Measurements from ENCODE around the gene CD164L2.

The CD164L2 gene

DNA sequence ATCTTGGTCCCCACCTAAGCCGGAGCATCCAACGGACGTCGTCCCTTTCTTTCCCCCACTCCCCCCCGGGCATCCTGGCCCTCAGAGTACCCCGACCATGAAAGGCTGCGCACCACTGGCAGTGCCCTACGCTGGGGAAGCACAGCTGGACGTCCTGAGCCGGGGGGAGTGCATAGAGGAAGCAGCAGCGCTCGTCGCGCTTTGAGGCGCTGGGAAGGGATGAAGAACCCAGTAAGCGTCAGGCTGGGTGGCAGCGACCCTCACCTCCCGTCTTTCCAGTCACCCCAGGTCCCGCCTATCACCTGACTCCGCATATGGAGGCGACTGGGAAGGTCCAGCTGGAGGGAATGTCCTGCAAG is 22.1 kb downstream of the CD164L2 start:
- DNase-seq = no peak

- DNase-seq = peak; percentile 50
Observed at GRCh38 chr1:27360159-27361043, 22.7 kb downstream of the CD164L2 start.

DNA sequence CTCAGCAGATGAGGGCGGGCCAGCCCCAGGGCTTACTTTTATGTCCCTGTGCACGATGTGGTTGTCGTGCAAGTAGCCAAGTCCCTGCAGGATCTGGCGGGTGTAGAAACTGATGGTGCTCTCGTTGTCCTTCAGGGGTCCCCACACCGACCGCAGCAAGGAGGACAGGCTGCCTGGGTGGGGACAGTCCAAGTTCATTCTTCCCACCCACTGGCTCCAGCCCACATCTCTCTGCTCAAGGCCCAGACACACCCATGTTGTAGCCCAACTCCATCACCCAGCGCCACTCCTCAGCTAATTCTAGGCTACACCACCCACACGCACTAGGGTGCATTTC is 23.3 kb downstream of the CD164L2 start:
- DNase-seq = no peak

DNA sequence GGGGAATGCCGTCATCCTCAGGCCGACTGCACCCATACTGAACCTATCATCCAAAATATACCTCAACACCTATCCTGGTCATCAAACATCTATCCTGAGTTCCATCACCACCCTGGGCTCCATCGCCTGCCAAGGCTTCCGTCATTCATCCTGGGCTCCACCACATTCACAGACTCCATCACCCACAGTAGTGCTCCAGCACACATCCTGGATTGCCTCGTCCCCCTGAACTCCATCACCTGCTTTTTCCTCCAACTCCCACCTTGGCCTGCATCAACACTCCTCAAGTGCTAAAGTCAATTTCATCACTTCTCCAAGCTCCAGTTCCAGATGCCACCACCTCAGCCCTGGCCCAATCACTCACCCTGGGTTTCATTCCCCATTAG is 24.2 kb downstream of the CD164L2 start:
- DNase-seq = no peak

DNA sequence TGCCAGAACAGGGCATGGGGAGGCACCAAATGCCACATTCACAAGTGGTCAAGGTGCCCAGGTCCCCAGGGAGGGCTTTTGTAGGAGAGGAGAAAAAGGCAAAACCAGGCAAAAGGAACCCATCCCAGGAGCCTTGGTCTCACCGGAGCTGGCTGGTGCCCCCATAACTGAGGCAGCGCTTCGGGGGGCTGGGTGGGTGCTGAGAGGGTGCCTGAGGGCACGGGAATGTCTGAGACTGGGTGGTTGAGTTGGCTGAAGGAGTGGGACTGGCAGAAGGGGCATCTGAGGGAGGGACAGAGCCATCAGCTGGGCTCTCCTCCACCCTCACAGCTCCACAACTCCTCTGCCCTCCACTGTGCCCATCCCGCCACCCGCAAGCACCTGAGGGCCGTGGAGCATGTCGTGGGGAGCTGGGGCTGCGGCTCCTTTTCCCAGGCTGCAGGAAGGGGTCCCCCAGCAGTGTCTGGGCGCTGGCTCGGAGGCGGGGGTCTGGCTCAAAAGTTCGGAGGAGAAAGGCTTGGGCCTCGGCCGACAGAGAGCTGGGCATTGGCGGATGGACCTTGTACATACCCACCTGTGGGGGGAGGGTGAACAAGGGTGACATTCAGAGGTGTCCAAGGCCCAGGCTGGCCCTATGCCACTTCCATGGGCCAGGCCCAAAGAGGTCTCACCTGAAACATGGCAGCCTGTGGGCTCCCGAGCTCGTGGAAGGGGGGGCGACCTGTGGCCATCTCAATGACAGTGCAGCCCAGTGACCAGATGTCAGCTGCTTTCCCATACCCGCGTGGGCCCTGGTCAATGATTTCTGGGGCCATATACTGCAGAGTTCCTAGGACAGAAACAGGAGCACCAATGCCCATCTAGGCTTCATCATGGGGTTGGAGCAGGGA is 24.9 kb downstream of the CD164L2 start:
- no peak for DNase-seq

DNA sequence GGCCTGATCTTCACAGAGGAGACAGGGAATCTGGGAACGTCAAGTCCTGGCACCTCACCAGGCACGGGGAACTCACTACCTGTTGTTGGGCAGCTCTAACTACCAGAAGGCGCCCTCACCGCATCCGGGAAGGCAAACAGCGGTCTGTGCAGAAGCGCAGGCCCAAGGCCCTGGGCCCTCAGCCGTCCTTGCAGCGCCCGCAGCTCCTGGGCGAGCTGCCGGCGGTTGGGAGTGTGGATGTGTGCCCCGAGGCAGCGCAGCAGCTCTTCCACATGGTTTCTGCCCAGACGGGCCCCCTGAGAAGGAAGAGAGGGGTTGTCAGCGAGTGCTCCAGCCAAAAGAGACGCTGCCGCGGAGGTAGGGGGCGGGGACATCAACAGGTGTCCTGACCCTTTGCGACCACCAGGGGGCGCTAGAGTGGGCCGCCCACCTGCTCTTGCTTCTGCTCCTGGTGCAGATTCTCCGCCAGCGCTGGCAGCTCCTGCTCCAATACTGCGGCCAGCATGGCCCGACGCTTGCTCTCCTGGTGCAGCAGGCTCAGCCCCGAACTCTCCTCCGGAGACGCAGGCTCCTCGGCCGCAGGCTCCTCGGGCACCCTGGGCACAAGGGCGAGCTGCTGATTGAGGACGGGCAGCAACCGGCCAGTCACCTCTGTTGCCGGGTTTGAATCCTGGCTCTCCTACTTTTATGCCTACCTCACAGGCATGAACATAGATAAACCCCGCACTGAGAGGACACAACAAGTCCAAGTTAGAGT is 25.7 kb downstream of the CD164L2 start:
- peak; percentile 85 for DNase-seq

- peak; percentile 51 for DNase-seq
Observed at GRCh38 chr1:27356619-27357280, 26.4 kb downstream of the CD164L2 start.

GRCh38 chr1:27356277-27356618 is 26.9 kb downstream of the CD164L2 start:
- DNase-seq = no peak

DNA sequence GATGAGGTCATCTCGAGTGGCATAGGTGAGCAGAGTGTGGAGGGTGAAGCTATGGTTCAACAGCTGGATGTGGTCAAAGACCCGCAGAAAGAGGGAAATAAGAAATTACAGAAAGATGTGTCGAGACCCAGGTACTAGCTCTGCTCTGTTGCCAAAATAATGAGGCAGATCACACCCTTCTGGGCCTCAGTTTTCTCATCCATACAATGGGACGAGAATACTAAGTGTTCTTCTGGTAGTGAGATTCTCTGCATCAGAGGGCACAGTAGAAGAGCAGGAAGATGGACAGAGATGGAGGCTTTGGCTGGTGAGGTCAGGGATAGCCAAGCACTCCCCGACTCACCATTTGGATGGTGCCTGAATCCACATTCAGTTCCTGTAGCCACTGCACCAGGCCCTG is 27.4 kb downstream of the CD164L2 start:
- DNase-seq = no peak

GRCh38 chr1:27353629-27354028 is 29.5 kb downstream of the CD164L2 start:
- DNase-seq = no peak

GRCh38 chr1:27353166-27353565 is 30.0 kb downstream of the CD164L2 start:
- no peak for DNase-seq

DNA sequence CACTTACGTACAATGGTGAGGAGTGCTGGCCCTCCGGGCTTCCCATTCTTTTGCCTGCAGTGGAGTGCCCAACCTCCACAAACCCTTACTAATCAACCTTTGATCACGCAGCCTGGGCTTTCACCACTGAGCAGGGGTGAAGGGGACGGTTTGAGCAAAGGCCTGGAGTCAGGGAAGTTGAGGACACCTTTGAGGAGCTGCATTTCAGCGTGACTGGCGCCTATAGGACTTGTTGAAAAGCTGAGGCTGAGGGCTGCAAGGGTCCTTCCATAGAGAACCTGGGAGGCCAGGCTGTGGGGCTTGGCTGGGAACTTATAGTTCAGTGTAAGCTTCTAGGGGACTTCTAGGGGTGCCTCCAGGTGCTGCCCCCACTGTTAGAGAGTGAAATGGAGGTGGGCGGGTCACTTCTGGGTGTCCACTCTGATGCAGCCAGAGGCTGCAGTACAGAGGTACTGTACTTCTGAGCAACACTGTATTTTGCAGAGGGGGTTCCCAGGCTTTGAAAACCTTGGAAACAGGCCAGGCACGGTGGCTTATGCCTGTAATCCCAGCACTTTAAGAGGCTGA is 31.5 kb downstream of the CD164L2 start:
- no peak for DNase-seq

DNA sequence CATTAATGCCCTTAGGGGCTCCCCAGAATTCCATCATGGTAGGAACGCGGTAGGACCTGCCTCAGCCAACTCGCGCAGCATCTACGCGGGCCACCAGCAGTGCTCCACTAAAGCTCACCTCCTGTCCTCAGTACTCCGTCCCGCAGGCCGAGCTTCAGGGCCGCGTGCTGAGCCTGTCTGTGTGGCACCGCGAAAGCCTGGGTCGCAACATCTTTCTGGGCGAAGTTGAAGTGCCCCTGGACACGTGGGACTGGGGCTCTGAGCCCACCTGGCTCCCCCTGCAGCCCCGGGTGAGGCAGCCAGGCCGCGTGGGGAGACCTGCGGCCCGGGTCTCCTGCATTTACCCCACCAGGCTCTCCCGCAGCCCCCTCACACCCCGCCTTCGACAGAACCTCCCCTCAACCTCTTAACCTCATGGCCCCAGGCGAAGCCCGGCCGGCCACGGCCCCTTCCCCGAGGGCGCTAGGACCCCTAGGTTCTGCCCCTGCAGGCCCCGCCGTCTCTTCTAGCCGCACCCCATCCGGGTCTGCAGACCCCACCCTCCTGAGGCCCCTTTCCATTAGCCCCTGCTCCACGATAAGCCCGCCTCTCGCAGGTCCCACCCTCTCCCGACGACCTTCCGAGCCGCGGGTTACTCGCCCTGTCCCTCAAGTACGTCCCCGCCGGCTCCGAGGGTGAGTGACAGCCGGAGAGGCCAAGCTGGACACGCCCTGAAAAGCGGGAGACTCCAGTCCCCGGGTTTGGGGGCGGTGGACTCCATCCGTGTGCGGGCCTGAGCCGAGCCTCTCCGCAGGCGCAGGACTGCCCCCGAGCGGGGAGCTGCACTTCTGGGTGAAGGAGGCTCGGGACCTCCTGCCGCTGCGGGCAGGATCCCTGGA is 32.2 kb downstream of the CD164L2 start:
- no peak for DNase-seq

DNA sequence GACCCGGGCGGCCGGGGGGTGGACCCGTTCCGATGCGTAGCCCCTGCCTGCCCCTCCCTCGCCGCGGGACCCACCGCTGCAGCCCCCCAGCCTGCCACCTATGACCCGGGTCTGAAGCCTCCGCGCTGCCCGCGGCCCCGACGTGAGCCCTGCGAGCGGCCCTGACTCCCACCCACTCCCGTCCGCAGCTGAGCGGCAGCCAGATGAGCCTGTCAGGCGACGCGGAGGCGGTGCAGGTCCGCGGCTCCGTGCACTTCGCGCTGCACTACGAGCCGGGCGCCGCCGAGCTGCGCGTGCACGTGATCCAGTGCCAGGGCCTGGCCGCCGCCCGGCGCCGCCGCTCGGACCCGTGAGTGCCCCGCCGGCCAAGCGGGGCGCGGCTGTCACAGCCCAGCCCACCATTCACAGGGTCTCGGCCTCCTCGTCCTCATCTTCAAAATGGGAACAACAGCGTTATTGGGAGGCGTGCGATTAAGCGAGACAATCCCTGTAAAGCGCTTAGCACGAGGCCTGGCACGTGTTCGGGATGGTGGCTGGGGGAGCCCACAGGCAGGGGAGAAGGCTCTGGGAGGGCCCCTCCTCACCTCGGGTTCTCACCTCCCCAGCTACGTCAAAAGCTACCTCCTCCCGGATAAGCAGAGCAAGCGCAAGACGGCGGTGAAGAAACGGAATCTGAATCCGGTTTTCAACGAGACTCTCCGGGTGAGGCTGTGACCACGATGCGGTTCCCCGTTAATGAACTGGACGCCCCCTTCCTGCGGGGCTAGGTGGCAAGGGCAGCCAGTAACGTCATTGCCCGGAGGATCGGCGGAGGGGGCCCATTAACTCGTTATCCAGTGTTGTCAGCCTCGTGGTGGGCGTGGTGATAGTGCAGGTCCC is 33.1 kb downstream of the CD164L2 start:
- DNase-seq = no peak

DNA sequence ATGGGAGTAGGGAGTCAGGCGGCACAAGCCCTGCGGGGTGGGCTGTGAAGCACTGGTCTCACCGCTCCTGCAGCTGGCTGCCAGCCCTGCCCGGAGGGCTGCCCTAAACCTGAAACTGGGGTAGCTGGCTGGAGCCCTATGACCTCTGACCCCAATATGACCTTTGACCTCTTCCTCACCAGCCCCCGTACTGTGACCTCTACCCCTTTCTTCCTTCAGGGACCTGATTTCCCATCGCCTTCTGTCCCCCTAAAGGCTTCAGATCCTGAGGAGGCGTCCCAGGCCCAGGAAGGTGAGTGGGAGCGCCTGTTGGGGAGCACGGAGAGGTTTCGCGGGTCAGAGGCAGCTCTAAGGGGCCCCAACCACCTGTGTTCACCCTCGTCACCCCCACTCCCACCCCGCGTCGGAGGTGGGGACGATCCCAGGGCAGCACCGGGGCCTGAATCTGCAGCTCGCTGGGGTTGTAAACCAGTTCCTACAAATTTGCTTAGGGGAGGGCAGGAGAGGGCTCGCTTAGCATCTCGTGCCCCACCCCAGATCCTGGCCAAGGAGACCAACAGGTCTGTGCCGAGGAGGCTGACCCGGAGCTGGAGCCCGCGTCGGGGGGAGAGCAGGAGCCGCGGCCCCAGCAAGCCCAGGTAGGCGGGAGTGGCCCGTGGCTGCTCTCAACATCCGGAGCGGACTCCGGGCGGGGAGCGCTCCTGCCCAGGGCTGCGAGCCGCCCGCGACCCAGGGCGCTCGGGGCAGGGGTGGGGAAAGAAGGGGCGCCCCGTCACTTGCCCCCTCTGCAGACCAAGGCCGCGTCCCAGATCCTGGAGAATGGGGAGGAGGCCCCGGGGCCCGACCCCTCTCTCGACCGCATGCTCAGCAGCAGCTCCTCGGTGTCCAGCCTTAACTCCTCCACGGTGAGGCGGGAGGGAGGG is 34.0 kb downstream of the CD164L2 start:
- DNase-seq = no peak

DNA sequence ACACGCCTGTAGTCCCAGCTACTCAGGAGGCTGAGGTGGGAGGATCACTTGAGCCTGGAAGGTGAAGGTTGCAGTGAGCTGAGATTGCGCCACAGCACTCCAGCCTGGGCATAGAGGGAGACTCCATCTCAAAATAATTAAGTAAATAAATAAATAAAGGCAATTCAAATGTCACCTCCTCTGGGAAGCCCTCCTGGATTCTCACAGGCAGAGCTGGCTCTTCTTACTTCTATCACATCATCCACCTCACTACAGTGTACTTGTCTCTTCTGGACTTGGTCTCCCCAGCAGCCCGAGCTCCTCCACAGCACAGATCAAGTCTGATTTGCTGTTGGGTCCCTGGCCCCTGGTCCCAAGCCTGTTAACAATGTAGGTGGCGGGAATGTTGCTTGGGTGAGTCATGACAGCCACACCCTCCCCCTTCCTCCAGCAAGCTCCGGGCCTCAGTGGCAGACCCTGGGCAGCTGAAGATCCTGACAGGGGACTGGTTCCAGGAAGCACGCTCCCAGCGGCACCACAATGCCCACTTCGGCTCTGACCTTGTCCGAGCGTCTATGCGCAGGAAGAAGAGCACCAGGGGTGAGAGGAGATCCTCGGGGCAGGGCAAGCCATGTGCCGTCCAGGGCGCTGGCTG is 36.0 kb downstream of the CD164L2 start:
- no peak for DNase-seq

DNA sequence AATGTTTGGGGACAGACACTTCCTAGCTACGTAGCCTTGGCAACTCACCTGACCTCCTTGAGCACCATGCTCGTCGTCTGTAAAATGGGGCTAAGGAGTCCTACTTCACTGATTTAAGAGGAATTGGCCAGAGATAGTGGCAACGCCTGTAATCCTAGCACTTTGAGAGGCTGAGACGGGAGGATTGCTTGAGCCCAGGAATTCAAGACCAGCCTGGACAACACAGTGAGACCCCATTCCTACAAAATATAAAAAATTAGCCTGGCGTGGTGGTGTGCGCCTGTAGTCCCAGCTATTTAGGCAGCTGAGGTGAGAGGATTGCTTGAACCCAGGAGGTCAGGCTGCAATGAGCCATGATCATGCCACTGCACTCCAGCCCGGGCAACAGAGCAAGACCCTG is 36.8 kb downstream of the CD164L2 start:
- DNase-seq = no peak

- DNase-seq = no peak
Observed at GRCh38 chr1:27345272-27345671, 37.9 kb downstream of the CD164L2 start.

DNA sequence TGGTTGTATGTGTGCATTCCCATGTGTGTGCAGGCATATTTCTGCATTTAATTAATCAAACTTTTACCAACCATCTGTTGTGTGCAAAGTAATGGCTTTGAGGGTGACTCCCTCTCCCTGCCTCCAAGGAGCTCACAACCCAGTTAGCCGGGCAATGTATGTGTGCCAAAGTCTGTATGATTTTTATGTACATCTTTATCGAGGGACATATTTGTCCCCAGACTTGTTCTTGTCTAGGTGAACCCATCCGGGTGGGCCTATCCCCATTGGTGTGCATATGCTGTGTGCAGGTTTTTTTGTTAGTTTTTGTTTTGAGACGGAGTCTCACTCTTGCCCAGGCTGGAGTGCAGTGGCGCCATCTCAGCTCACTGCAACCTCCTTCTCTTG is 39.5 kb downstream of the CD164L2 start:
- no peak for DNase-seq

All from activated naive CD4-positive, alpha-beta T cell treated with Interleukin-2 at 50 U/mL for 16 hours (primary cell).